Raji (cell line): ENCODE measurements around the gene SEPTIN11.

Source experiments
- POLR2A ChIP-seq: IDR thresholded peaks from 2 replicates; pipeline ENCODE4 v1.6.1; 2011; ENCODE audit warnings: low read depth, low read length, control low read depth; ENCODE audit not compliant: insufficient read depth

The SEPTIN11 gene

DNA sequence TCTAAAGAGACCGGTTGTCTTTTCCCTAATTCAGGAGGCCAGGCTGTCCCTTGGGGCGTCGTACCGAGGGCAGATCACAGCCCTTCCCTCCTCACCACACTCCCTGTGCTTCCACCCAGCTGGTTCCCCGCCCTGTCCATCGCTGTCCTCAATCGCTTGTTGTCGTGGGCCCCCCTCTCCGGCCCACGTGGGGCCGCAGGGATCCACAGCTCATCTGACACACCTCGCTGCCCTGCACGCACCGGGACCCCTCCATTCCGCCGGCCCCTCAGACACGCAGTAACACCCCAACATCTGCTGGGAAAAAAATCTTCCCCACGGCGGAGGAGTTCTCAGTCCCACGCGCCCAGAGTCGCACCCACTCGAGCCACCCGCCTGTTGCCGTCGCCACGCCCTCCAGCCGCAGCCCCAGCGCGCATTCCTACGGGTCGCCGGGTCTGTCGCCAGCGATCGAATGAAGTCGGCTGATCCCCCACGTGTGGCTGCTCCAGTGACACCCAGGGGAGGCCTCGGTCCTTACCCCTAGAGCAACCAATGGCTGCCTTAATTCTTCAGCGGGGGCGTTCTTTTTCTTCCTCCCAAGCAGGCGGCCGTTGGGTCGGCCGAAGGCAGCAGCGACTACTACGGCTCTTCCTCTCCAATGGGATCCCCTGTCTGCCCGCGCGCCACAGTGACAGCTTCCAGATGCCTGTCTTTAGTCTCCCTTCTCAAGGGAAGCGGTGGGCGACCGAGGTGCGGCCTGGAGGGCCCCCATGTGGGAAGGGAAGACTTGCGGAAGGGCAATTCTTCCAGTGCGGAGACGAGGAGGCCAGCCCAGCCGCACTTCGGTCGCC, 893 bp upstream of the SEPTIN11 start:
- TF ChIP-seq POLR2A = no peak

GRCh38 chr4:76950052-76950955, 752 bp downstream of the SEPTIN11 start:
- no peak; the same call in 1 of the 2 replicates for TF ChIP-seq POLR2A

- TF ChIP-seq POLR2A = no peak
Observed at GRCh38 chr4:76950956-76951671, 1.6 kb downstream of the SEPTIN11 start.

GRCh38 chr4:76951672-76952010, 2.1 kb downstream of the SEPTIN11 start:
- no peak for TF ChIP-seq POLR2A

- no peak for TF ChIP-seq POLR2A
Observed at GRCh38 chr4:76952071-76952470, 2.5 kb downstream of the SEPTIN11 start.

GRCh38 chr4:76952656-76953582, 3.4 kb downstream of the SEPTIN11 start:
- TF ChIP-seq POLR2A = no peak

DNA sequence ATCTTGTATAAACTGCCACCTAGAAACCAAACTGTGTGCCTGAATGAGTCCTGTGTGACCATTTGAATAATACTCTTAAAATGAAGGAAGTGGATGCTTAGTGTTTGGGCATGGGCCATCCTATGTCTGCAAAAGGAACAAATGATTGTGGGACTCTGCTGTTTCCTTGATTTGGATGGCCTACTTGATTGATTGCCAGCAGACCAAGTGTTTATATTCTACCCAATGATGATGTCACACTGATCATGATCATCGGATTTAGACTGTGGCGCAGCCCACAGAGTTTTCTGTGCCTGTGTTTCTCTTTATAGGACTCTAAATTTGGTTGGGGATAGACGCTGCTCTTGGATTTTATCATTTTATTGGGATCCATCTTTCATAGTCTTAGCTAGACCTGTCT, 4.4 kb downstream of the SEPTIN11 start:
- TF ChIP-seq POLR2A = no peak

DNA sequence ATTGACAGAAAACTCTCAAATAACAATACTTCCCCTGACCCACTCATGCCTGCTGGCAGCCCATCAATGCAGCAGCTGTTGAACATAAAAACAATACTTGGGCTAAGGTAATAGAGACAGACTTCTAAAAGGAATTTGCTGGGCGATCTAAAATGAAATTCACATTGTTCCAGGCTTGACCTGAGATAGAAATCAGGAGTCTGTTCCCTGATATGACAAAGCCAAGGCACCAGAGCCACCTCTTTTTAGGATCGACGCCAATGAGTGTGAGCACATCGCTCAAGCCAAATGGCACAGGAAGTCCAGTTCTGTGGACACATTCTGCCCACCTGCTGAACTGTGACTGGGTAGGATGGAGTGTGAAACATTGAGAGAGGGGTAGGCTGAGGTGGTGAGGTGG, 4.9 kb downstream of the SEPTIN11 start:
- TF ChIP-seq POLR2A = no peak

DNA sequence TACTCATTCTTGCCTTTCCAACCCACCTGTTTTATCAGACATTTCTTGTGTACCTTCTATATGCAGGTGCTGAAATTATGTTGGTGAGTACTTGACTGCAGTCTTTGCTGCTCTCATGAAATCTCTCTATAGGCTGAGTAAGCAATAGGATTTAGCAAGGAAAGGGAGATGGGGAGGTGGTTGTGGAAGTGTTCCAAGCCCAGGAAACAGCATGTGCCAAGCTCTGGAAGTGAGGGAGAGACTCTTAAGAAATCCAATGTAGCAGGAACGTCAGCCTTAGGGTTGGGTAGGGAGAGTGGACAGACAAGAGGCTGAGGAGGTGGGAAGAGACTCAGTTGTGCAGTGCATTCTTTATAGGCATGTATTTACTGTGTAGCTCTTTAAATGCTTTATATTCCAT, 5.6 kb downstream of the SEPTIN11 start:
- TF ChIP-seq POLR2A = no peak

DNA sequence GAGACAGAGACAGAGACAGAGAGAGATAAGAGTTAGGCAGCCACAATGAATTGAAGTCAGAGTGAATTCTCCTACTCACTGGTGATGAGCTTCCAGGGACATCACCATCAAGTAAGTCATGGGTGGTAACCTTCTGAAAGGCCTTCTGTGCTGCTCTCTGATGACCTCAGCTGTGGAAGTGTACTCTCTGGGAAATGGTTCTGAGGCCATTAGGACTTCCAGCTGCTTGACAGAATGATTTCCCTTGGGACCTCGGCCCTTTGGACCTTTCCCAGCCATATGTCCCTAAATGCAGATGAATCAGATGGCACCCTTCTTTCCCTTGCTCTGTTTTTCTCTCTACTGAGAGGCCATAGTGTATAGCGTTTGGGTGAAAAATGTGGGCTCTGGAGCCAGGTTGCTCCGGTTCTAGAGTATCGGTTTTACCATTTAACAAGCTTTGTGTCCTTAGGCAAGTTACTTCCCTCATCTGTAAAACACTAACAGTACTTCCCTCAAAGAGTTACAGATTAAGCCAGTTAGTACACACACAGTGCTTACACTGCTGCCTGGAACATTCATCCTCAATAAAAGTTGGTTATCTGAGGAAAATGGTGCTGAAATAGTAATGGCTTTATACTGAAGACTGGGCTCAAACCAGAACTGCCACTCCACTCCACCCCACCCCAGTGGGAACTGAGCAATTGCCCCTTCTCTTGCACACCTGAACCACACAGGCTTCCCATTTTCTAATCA, 7.6 kb downstream of the SEPTIN11 start:
- TF ChIP-seq POLR2A = no peak

DNA sequence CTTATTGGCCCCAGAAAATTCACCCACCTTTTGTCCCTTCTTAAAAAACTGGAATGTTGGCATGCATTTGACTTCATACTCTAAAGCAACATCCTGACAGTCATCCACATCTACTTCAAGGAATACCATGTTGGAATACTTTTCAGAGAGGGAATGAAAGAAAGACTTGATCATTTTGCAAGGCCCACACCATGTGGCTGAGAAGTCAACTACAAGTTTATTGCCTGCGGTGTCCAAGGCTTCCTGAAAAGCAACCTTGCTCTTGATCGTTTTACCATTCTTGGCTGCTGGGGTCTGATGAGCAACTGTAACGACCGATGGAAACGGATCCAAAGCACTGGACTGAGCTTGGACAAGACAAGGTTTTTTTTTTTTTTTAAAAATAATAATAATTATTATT, 9.3 kb downstream of the SEPTIN11 start:
- no peak for TF ChIP-seq POLR2A

DNA sequence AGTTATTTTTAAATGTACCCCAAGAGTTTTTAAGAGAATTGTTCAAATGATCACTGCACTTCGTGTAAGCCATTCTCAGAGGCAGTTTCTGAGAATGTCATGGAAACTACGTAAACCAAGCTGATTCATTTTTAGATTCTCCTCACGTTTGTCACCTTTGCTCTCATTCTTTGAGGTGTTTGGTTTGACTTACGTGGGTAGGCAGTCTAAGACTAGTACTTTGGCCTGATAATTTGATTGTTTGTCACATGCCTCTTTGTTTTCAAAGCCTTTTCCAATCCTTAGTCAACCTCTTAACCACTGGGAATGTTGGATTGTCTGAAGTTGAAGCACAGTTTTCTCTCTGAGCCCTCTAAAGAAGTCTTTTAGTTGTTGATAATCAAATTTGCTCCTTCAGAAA, 10.5 kb downstream of the SEPTIN11 start:
- TF ChIP-seq POLR2A = no peak

DNA sequence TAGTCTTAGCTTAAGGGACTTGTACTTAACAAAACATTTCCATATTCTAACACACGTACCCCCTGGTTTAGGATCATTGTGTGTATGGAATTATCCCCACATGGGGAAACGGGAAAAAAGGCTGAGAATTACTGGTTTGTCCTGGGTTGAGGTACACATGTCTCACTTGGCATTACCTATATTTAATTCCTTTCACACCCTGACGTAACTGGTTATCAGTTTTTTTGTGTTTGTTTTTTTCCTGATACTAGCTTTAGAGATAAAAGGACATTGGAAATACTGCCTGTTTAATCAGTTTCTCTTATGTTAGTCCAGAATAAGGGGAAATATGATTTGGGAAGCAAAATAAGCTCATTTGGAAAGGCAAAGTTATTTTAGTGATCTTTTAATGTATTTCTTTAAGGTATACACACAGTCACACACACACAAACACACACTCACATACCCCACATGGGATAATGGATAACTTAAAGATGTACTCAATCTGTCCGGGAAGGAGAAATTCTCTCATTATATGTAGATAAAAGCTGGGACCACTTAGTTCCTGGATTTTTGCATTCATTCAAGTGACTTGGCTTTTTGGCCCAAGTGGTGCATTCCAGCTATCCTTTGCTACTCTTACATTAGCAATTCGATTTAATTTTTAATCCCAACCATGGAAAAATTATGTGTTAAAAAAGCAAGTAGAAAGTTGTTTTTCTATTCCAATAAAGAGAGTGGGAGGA, 13.0 kb downstream of the SEPTIN11 start:
- no peak for TF ChIP-seq POLR2A

DNA sequence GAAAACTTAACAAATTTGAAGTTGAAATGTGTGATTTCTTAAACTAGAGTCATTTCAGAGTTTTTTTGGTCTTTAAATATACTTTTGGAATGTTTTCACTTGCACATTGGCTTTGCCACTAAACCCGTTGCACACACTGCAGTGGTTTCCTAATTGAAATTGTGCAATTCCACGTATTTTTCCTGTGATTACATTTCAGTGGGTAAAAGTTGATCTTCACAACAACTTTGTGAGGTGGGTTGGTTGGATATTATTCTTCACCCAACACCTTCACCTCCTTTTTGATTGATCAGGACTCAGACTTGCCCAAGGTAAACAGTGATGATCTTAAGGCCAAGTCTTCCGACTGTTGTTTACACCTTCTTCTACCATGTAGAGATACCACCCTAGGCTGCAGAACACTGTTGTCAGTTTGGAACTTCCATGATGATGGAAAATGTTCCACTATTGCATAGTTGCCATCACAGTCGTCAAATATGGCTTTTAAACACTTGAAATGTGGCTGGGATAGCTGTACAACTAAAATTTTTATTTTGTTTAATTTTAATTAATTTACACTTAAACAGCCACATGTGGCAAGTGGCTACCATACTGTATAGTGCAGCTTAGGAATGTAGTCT, 13.7 kb downstream of the SEPTIN11 start:
- TF ChIP-seq POLR2A = no peak
